GM23338 (cell line): ENCODE data around the gene HDGFL2. TPM values are rescaled to one million over a fixed set of nuclear protein-coding genes. Genes with fewer than 3 reads are reported as not detected.

Experiments
- ATAC-seq: fragments of 200-7000 bp; cut with Tn5 transposase; 3 replicates; pipeline ENCODE4 v1.9.1; 2020
- DNase-seq: peaks from one replicate; pipeline ENCODE4 v3.0.0-alpha.2; 2015; ENCODE audit warnings: low spot score
- H2AFZ ChIP-seq: fragments of 200-600 bp; sonication (generic); 2 replicates; pipeline ENCODE4 v1.8.0; 2016; ENCODE audit warnings: antibody characterized with exemption, mild to moderate bottlenecking, moderate library complexity
- H3F3A ChIP-seq: fragments of 200-600 bp; sonication (generic); replicated peaks from 2 replicates; pipeline ENCODE4 v1.8.0; 2017; ENCODE audit warnings: antibody characterized with exemption, mixed run types, low read depth
- H3K27ac ChIP-seq: fragments of 200-600 bp; sonication (generic); 2 replicates; pipeline ENCODE4 v1.6.1; 2016; ENCODE audit warnings: low read depth
- H3K27me3 ChIP-seq: fragments of 200-600 bp; sonication (generic); 2 replicates; pipeline ENCODE4 v1.8.0; 2016; ENCODE audit warnings: mild to moderate bottlenecking, mixed run types, moderate library complexity; ENCODE audit not compliant: insufficient read depth
- H3K36me3 ChIP-seq: fragments of 200-600 bp; sonication (generic); 2 replicates; pipeline ENCODE4 v1.8.0; 2016; ENCODE audit warnings: mild to moderate bottlenecking; ENCODE audit not compliant: insufficient read depth
- H3K4me1 ChIP-seq: fragments of 200-600 bp; sonication (generic); 2 replicates; pipeline ENCODE4 v1.8.0; 2016; ENCODE audit warnings: mild to moderate bottlenecking, moderate library complexity; ENCODE audit not compliant: insufficient read depth
- H3K4me2 ChIP-seq: fragments of 200-600 bp; sonication (generic); 2 replicates; pipeline ENCODE4 v1.7.1; 2017; ENCODE audit warnings: mixed run types
- H3K4me3 ChIP-seq: fragments of 200-600 bp; sonication (generic); 2 replicates; pipeline ENCODE4 v1.6.1; 2016; ENCODE audit warnings: mixed run types
- H3K79me2 ChIP-seq: fragments of 200-600 bp; sonication (generic); replicated peaks from 2 replicates; pipeline ENCODE4 v1.8.0; 2017; ENCODE audit warnings: mild to moderate bottlenecking; ENCODE audit not compliant: insufficient read depth
- H3K9me2 ChIP-seq: fragments of 200-600 bp; sonication (generic); 2 replicates; pipeline ENCODE4 v1.8.0; 2017; ENCODE audit not compliant: insufficient read depth
- H4K20me1 ChIP-seq: fragments of 200-600 bp; sonication (generic); replicated peaks from 2 replicates; pipeline ENCODE4 v1.8.0; 2017; ENCODE audit warnings: mild to moderate bottlenecking; ENCODE audit not compliant: insufficient read depth
- H3K27ac Mint-ChIP-seq: 2 replicates; pipeline ENCODE4 v1.8.0; 2020; ENCODE audit warnings: inconsistent platforms, mild to moderate bottlenecking, moderate library complexity, mixed read lengths
- H3K27me3 Mint-ChIP-seq: 3 replicates; pipeline ENCODE4 v1.8.0; 2022; ENCODE audit warnings: low read depth, mild to moderate bottlenecking, moderate library complexity, mixed read lengths, inconsistent platforms; ENCODE audit not compliant: insufficient read depth, poor library complexity
- H3K36me3 Mint-ChIP-seq: 3 replicates; pipeline ENCODE4 v1.8.0; 2021; ENCODE audit warnings: low read depth, mild to moderate bottlenecking, inconsistent platforms, moderate library complexity, mixed read lengths
- H3K4me1 Mint-ChIP-seq: 3 replicates; pipeline ENCODE4 v1.8.0; 2020; ENCODE audit warnings: mild to moderate bottlenecking, inconsistent platforms, mixed read lengths
- H3K4me3 Mint-ChIP-seq: 3 replicates; pipeline ENCODE4 v1.8.0; 2021; ENCODE audit warnings: moderate library complexity, mild to moderate bottlenecking, inconsistent platforms, mixed read lengths
- H3K9me3 Mint-ChIP-seq: 3 replicates; pipeline ENCODE4 v1.8.0; 2020; ENCODE audit warnings: moderate library complexity, mild to moderate bottlenecking, inconsistent platforms, mixed read lengths
- ETS1 ChIP-seq: IDR thresholded peaks from 2 replicates; pipeline ENCODE4 v1.6.1; 2016; ENCODE audit warnings: antibody characterized with exemption
- EZH2phosphoT487 ChIP-seq: fragments of 200-600 bp; sonication (generic); IDR thresholded peaks from one replicate; pipeline ENCODE4 v1.8.1; 2018; ENCODE audit warnings: antibody characterized with exemption; ENCODE audit not compliant: unreplicated experiment
- JUNB ChIP-seq: IDR thresholded peaks from one replicate; pipeline ENCODE4 v1.6.1; 2016; ENCODE audit warnings: antibody characterized with exemption; ENCODE audit not compliant: unreplicated experiment
- NANOG ChIP-seq: IDR thresholded peaks from 2 replicates; pipeline ENCODE4 v1.6.1; 2016; ENCODE audit warnings: antibody characterized with exemption, borderline replicate concordance
- ZNF114 ChIP-seq: fragments of 250-450 bp; sonication (Bioruptor Pico); IDR thresholded peaks from 2 replicates; pipeline ENCODE4 v1.5.0; 2020; ENCODE audit warnings: mild to moderate bottlenecking, moderate library complexity
- ZNF462 ChIP-seq: fragments of 250-450 bp; sonication (Bioruptor Pico); IDR thresholded peaks from 2 replicates; pipeline ENCODE4 v1.5.0; 2020; ENCODE audit warnings: mild to moderate bottlenecking, moderate library complexity
- polyA plus RNA-seq: library from polyadenylated mRNA; unstranded; fragments of >200 nt; fragmentation: Nextera tagmentation; extraction: Ambion mirVana; gene quantifications from 2 replicates; pipeline ENCODE4 v1.2.1, GENCODE V29; 2016
- total RNA-seq: library from RNA; depleted of rRNA; stranded (reverse); fragments of >200 nt; shearing (Covaris generic); gene quantifications from 2 replicates; pipeline ENCODE4 v1.2.3, GENCODE V29; 2014

Gene HDGFL2
- total and polyA plus RNA-seq, 2 experiments from 2014 or later: 64.8 to 113 TPM

GRCh38 chr19:4517451-4518057 lies 45.5 kb downstream of the HDGFL2 start (continued):
- TF ChIP-seq ZNF462 (CRISPR knock-in tag): no peak

GRCh38 chr19:4518345-4519171 lies 46.5 kb downstream of the HDGFL2 start, which contains the start of gene PLIN4:
Gene PLIN4, minus strand, starts transcription at chr19:4518486. Its CDS starts 214 bp downstream, at chr19:4518272.
- H3K27ac Mint-ChIP-seq: no peak within 1 kb of the TSS
- no peaks in the 10 kb centered on the region for H3K4me1 ChIP-seq
- no peak within 1 kb of the TSS for H3K4me3 ChIP-seq
- TF ChIP-seq ZNF462 (CRISPR knock-in tag) (no peak), JUNB (no peak), ZNF114 (CRISPR knock-in tag) (no peak), NANOG (no peak), EZH2phosphoT487 (no peak), ETS1 (no peak)

More at GRCh38 chr19:4518345-4519171, 46.5 kb downstream of the HDGFL2 start, which contains the start of gene PLIN4:
- peak; percentile 66 for ATAC-seq
- Mint-ChIP-seq H3K9me3 (peaks cover 3% of the 10 kb centered on the region; the same call in 2 of the 3 replicates), H3K4me3 (no peak within 1 kb of the TSS), H3K36me3 (peaks cover 2% of the 10 kb centered on the region; the same call in 1 of the 3 replicates), H3K4me1 (peaks cover 4% of the 10 kb centered on the region), H3K27me3 (peaks cover 41% of the 10 kb centered on the region)
- peak within 1 kb of the TSS; percentile 74; the same call in 1 of the 2 replicates for H2AFZ ChIP-seq
- H3K4me2 ChIP-seq: no peak within 1 kb of the TSS
- H3K79me2 ChIP-seq: no peaks in the 10 kb centered on the region
- H4K20me1 ChIP-seq: no peaks in the 10 kb centered on the region; the same call in 1 of the 2 replicates
- no peaks in the 10 kb centered on the region for H3K36me3 ChIP-seq
- no peaks in the 10 kb centered on the region for H3F3A ChIP-seq
- peak; percentile 53 for DNase-seq
- H3K9me2 ChIP-seq: no peaks in the 10 kb centered on the region
- no peak within 1 kb of the TSS for H3K27ac ChIP-seq
- H3K27me3 ChIP-seq: peaks cover 29% of the 10 kb centered on the region; the same call in 1 of the 2 replicates
